GM23338 (cell line): ENCODE data around the gene BDKRB1. TPM values are rescaled to one million over a fixed set of nuclear protein-coding genes. Genes with fewer than 3 reads are reported as not detected.

Experiments
- ATAC-seq: fragments of 200-7000 bp; cut with Tn5 transposase; 3 replicates; pipeline ENCODE4 v1.9.1; 2020
- DNase-seq: peaks from one replicate; pipeline ENCODE4 v3.0.0-alpha.2; 2015; ENCODE audit warnings: low spot score
- H2AFZ ChIP-seq: fragments of 200-600 bp; sonication (generic); 2 replicates; pipeline ENCODE4 v1.8.0; 2016; ENCODE audit warnings: antibody characterized with exemption, mild to moderate bottlenecking, moderate library complexity
- H3F3A ChIP-seq: fragments of 200-600 bp; sonication (generic); replicated peaks from 2 replicates; pipeline ENCODE4 v1.8.0; 2017; ENCODE audit warnings: antibody characterized with exemption, mixed run types, low read depth
- H3K27ac ChIP-seq: fragments of 200-600 bp; sonication (generic); 2 replicates; pipeline ENCODE4 v1.6.1; 2016; ENCODE audit warnings: low read depth
- H3K27me3 ChIP-seq: fragments of 200-600 bp; sonication (generic); 2 replicates; pipeline ENCODE4 v1.8.0; 2016; ENCODE audit warnings: mild to moderate bottlenecking, mixed run types, moderate library complexity; ENCODE audit not compliant: insufficient read depth
- H3K36me3 ChIP-seq: fragments of 200-600 bp; sonication (generic); 2 replicates; pipeline ENCODE4 v1.8.0; 2016; ENCODE audit warnings: mild to moderate bottlenecking; ENCODE audit not compliant: insufficient read depth
- H3K4me1 ChIP-seq: fragments of 200-600 bp; sonication (generic); 2 replicates; pipeline ENCODE4 v1.8.0; 2016; ENCODE audit warnings: mild to moderate bottlenecking, moderate library complexity; ENCODE audit not compliant: insufficient read depth
- H3K4me2 ChIP-seq: fragments of 200-600 bp; sonication (generic); 2 replicates; pipeline ENCODE4 v1.7.1; 2017; ENCODE audit warnings: mixed run types
- H3K4me3 ChIP-seq: fragments of 200-600 bp; sonication (generic); 2 replicates; pipeline ENCODE4 v1.6.1; 2016; ENCODE audit warnings: mixed run types
- H3K79me2 ChIP-seq: fragments of 200-600 bp; sonication (generic); replicated peaks from 2 replicates; pipeline ENCODE4 v1.8.0; 2017; ENCODE audit warnings: mild to moderate bottlenecking; ENCODE audit not compliant: insufficient read depth
- H3K9me2 ChIP-seq: fragments of 200-600 bp; sonication (generic); 2 replicates; pipeline ENCODE4 v1.8.0; 2017; ENCODE audit not compliant: insufficient read depth
- H4K20me1 ChIP-seq: fragments of 200-600 bp; sonication (generic); replicated peaks from 2 replicates; pipeline ENCODE4 v1.8.0; 2017; ENCODE audit warnings: mild to moderate bottlenecking; ENCODE audit not compliant: insufficient read depth
- H3K27ac Mint-ChIP-seq: 2 replicates; pipeline ENCODE4 v1.8.0; 2020; ENCODE audit warnings: inconsistent platforms, mild to moderate bottlenecking, moderate library complexity, mixed read lengths
- H3K27me3 Mint-ChIP-seq: 3 replicates; pipeline ENCODE4 v1.8.0; 2022; ENCODE audit warnings: low read depth, mild to moderate bottlenecking, moderate library complexity, mixed read lengths, inconsistent platforms; ENCODE audit not compliant: insufficient read depth, poor library complexity
- H3K36me3 Mint-ChIP-seq: 3 replicates; pipeline ENCODE4 v1.8.0; 2021; ENCODE audit warnings: low read depth, mild to moderate bottlenecking, inconsistent platforms, moderate library complexity, mixed read lengths
- H3K4me1 Mint-ChIP-seq: 3 replicates; pipeline ENCODE4 v1.8.0; 2020; ENCODE audit warnings: mild to moderate bottlenecking, inconsistent platforms, mixed read lengths
- H3K4me3 Mint-ChIP-seq: 3 replicates; pipeline ENCODE4 v1.8.0; 2021; ENCODE audit warnings: moderate library complexity, mild to moderate bottlenecking, inconsistent platforms, mixed read lengths
- H3K9me3 Mint-ChIP-seq: 3 replicates; pipeline ENCODE4 v1.8.0; 2020; ENCODE audit warnings: moderate library complexity, mild to moderate bottlenecking, inconsistent platforms, mixed read lengths
- CREB1 ChIP-seq: fragments of 250-450 bp; sonication (Bioruptor Pico); IDR thresholded peaks from 2 replicates; pipeline ENCODE4 v1.5.0; 2020; ENCODE audit warnings: low read depth, mild to moderate bottlenecking, moderate library complexity
- ETS1 ChIP-seq: IDR thresholded peaks from 2 replicates; pipeline ENCODE4 v1.6.1; 2016; ENCODE audit warnings: antibody characterized with exemption
- EZH2phosphoT487 ChIP-seq: fragments of 200-600 bp; sonication (generic); IDR thresholded peaks from one replicate; pipeline ENCODE4 v1.8.1; 2018; ENCODE audit warnings: antibody characterized with exemption; ENCODE audit not compliant: unreplicated experiment
- JUNB ChIP-seq: IDR thresholded peaks from one replicate; pipeline ENCODE4 v1.6.1; 2016; ENCODE audit warnings: antibody characterized with exemption; ENCODE audit not compliant: unreplicated experiment
- NANOG ChIP-seq: IDR thresholded peaks from 2 replicates; pipeline ENCODE4 v1.6.1; 2016; ENCODE audit warnings: antibody characterized with exemption, borderline replicate concordance
- POLR2AphosphoS5 ChIP-seq: IDR thresholded peaks from 2 replicates; pipeline ENCODE4 v1.6.1; 2016; ENCODE audit warnings: antibody characterized with exemption, low read depth
- REST ChIP-seq: IDR thresholded peaks from one replicate; pipeline ENCODE4 v1.6.1; 2018; ENCODE audit warnings: antibody characterized with exemption; ENCODE audit not compliant: unreplicated experiment
- STAT1 ChIP-seq: IDR thresholded peaks from one replicate; pipeline ENCODE4 v1.6.1; 2016; ENCODE audit warnings: antibody characterized with exemption; ENCODE audit not compliant: unreplicated experiment
- ZNF114 ChIP-seq: fragments of 250-450 bp; sonication (Bioruptor Pico); IDR thresholded peaks from 2 replicates; pipeline ENCODE4 v1.5.0; 2020; ENCODE audit warnings: mild to moderate bottlenecking, moderate library complexity
- ZNF331 ChIP-seq: fragments of 250-450 bp; sonication (Bioruptor Pico); IDR thresholded peaks from 2 replicates; pipeline ENCODE4 v1.5.0; 2020; ENCODE audit warnings: low read depth, mild to moderate bottlenecking, moderate library complexity
- ZNF462 ChIP-seq: fragments of 250-450 bp; sonication (Bioruptor Pico); IDR thresholded peaks from 2 replicates; pipeline ENCODE4 v1.5.0; 2020; ENCODE audit warnings: mild to moderate bottlenecking, moderate library complexity
- polyA plus RNA-seq: library from polyadenylated mRNA; unstranded; fragments of >200 nt; fragmentation: Nextera tagmentation; extraction: Ambion mirVana; gene quantifications from 2 replicates; pipeline ENCODE4 v1.2.1, GENCODE V29; 2016
- total RNA-seq: library from RNA; depleted of rRNA; stranded (reverse); fragments of >200 nt; shearing (Covaris generic); gene quantifications from 2 replicates; pipeline ENCODE4 v1.2.3, GENCODE V29; 2014

BDKRB1 gene
- total and polyA plus RNA-seq, 2 experiments from 2014 or later: not detected

GRCh38 chr14:96309133-96309895 is 53.3 kb downstream of the BDKRB1 start:
- 0 out of 2 replicates have a peak, but pooled peaks cover 2% of the 10 kb centered on the region for H3K36me3 ChIP-seq
- H3K9me3 Mint-ChIP-seq: no peaks in the 10 kb centered on the region
- no peaks in the 10 kb centered on the region for H3F3A ChIP-seq
- H3K4me3 ChIP-seq: no peak overlapping the region
- H3K79me2 ChIP-seq: no peaks in the 10 kb centered on the region
- no peak overlapping the region for H3K4me3 Mint-ChIP-seq
- no peak overlapping the region for H3K4me2 ChIP-seq
- no peak for ATAC-seq
- no peaks in the 10 kb centered on the region for H3K27me3 ChIP-seq
- H3K4me1 ChIP-seq: no peaks in the 10 kb centered on the region
- no peaks in the 10 kb centered on the region for H3K9me2 ChIP-seq
- no peak overlapping the region for H3K27ac ChIP-seq
- peaks cover 2% of the 10 kb centered on the region for H3K27me3 Mint-ChIP-seq
- H3K27ac Mint-ChIP-seq: no peak overlapping the region
- TF ChIP-seq JUNB (no peak), ZNF114 (CRISPR knock-in tag) (no peak), CREB1 (CRISPR knock-in tag) (no peak), EZH2phosphoT487 (no peak), ZNF462 (CRISPR knock-in tag) (no peak), NANOG (no peak), REST (no peak), ETS1 (no peak), STAT1 (no peak), ZNF331 (CRISPR knock-in tag) (no peak), POLR2AphosphoS5 (no peak)
- DNase-seq: no peak
- no peaks in the 10 kb centered on the region; the same call in 1 of the 2 replicates for H4K20me1 ChIP-seq
- H3K36me3 Mint-ChIP-seq: 0 out of 3 replicates have a peak, but pooled peaks cover 4% of the 10 kb centered on the region
- no peak overlapping the region for H2AFZ ChIP-seq
- peaks cover 3% of the 10 kb centered on the region; the same call in 1 of the 3 replicates for H3K4me1 Mint-ChIP-seq
